Suprapubic skin (tissue), 4 donors: ENCODE results near the gene PCBP3. TPM values are rescaled to one million over a fixed set of nuclear protein-coding genes. Genes with fewer than 3 reads are reported as not detected.

Source experiments
- DNase-seq, 2 donors: peaks; one replicate each; pipeline ENCODE4 v3.0.0-alpha.2; 2019; ENCODE audit warnings: low spot score in 2 of 2
- H3K27ac ChIP-seq: fragments of 200-600 bp; sonication (generic); one replicate; pipeline ENCODE4 v1.5.1; 2019
- H3K27me3 ChIP-seq: fragments of 200-600 bp; sonication (generic); one replicate; pipeline ENCODE4 v1.5.1; 2019
- H3K36me3 ChIP-seq: fragments of 200-600 bp; sonication (generic); one replicate; pipeline ENCODE4 v1.5.1; 2019
- H3K4me1 ChIP-seq: fragments of 200-600 bp; sonication (generic); one replicate; pipeline ENCODE4 v1.5.1; 2019
- H3K4me3 ChIP-seq: fragments of 200-600 bp; sonication (generic); one replicate; pipeline ENCODE4 v1.5.1; 2019; ENCODE audit warnings: mild to moderate bottlenecking
- H3K9me3 ChIP-seq: fragments of 200-600 bp; sonication (generic); one replicate; pipeline ENCODE4 v1.5.1; 2019
- EP300 ChIP-seq: sonication (generic); formaldehyde crosslinking; IDR thresholded peaks from one replicate; pipeline ENCODE4 v1.6.1; 2017; ENCODE audit warnings: antibody characterized with exemption
- POLR2A ChIP-seq, 2 donors: fragments of 450-650 bp; IDR thresholded peaks; one replicate each; pipeline ENCODE4 v1.6.1; 2017; ENCODE audit warnings: antibody characterized with exemption in 2 of 2, mild to moderate bottlenecking in 2 of 2, moderate library complexity in 2 of 2
- POLR2AphosphoS5 ChIP-seq, 3 donors: sonication (generic); formaldehyde crosslinking; IDR thresholded peaks; one replicate each; pipeline ENCODE4 v1.6.1; 2017; ENCODE audit warnings: antibody characterized with exemption in 3 of 3
- WGBS: methylation state at CpG from one replicate; pipeline ENCODE4 v1.1.5; 2018; 5-methylcytosine and 5-hydroxymethylcytosine counted together
- total RNA-seq, 4 donors: library from RNA; depleted of rRNA; stranded (reverse); fragments of >200 nt; gene quantifications; one replicate each; pipeline ENCODE4 v1.1.0, GENCODE V29; 2016
- TF ChIP-seq, protein P1 (sequence below), 2 donors: fragments of 200-600 bp in 1 of 2; fragments of 450-650 bp in 1 of 2; sonication (generic) in 1 of 2; IDR thresholded peaks; one replicate each; pipeline ENCODE4 v1.5.1; 2016 to 2019; ENCODE audit warnings: antibody characterized with exemption in 2 of 2, mild to moderate bottlenecking in 1 of 2, moderate library complexity in 1 of 2

PCBP3 gene
- total RNA-seq, 4 donors from 2014 or later = 0.97 to 7.3 (median 2.7) TPM

DNA sequence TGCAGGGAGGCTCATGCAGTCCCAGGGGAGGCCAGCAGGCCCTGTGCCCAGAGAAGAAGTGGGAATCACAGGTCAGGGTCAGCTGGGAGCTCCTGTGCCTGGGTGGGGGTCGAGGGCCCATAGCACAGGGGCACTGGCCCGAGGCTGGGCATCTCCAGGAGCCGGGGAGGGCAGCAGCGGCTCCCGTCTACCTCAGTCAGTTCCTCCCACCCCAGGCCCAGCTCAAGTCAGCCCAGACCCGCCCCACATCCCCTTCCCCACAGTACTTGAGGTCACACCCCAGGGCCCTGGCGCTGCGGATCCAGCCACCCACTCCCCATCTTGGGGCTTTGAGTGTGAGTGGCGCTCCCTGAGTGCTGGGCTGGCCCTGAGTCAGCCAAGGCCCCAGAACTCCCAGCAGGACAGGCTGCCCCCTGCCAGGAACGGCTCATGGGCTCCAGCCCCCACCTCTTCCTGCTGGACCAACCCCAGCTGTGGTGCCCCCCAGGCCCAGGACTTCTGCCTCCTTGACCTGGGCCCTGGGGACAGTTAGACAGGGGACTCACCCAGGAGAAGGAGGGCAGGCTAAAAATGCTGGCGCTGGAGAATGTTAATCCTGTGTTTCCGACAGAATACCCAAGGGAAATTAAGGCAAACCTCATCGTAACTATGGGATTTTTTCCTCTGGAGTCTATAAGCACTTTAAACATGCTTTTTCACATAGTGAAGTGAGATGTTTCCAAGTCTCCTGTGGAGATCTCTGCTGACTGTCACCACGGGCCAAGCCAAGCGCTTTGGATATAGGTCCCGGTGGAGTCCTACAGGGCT lies 269.3 kb downstream of the PCBP3 start:
- Histone ChIP-seq H3K27ac (no peak overlapping the region), H3K4me1 (peaks cover 4% of the 10 kb centered on the region), H3K4me3 (no peak overlapping the region), H3K27me3 (no peaks in the 10 kb centered on the region), H3K36me3 (no peaks in the 10 kb centered on the region), H3K9me3 (no peaks in the 10 kb centered on the region)
- TF ChIP-seq EP300 (no peak), POLR2AphosphoS5 (IDR thresholded peaks at IDR 0.05) (no peak), POLR2A (IDR thresholded peaks at IDR 0.05) (no peak)
- TF ChIP-seq, protein P1, sequence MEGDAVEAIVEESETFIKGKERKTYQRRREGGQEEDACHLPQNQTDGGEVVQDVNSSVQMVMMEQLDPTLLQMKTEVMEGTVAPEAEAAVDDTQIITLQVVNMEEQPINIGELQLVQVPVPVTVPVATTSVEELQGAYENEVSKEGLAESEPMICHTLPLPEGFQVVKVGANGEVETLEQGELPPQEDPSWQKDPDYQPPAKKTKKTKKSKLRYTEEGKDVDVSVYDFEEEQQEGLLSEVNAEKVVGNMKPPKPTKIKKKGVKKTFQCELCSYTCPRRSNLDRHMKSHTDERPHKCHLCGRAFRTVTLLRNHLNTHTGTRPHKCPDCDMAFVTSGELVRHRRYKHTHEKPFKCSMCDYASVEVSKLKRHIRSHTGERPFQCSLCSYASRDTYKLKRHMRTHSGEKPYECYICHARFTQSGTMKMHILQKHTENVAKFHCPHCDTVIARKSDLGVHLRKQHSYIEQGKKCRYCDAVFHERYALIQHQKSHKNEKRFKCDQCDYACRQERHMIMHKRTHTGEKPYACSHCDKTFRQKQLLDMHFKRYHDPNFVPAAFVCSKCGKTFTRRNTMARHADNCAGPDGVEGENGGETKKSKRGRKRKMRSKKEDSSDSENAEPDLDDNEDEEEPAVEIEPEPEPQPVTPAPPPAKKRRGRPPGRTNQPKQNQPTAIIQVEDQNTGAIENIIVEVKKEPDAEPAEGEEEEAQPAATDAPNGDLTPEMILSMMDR (IDR thresholded peaks at IDR 0.05) = no peak
- 61% methylated on average over 6 of the region's 16 CpGs for WGBS
- no peak for DNase-seq

GRCh38 chr21:45913418-45913765 lies 269.9 kb downstream of the PCBP3 start:
- no peaks in the 10 kb centered on the region for H3K27me3 ChIP-seq
- H3K4me3 ChIP-seq = no peak overlapping the region
- peaks cover 4% of the 10 kb centered on the region for H3K4me1 ChIP-seq
- H3K27ac ChIP-seq = no peak overlapping the region
- DNase-seq = no peak
- no CpG with 5 or more reads among the region's 10 CpGs for WGBS
- no peaks in the 10 kb centered on the region for H3K36me3 ChIP-seq
- H3K9me3 ChIP-seq = no peaks in the 10 kb centered on the region
- TF ChIP-seq POLR2A (IDR thresholded peaks at IDR 0.05) (no peak), EP300 (no peak), POLR2AphosphoS5 (IDR thresholded peaks at IDR 0.05) (no peak)
- TF ChIP-seq, protein P1 (IDR thresholded peaks at IDR 0.05) = no peak

DNA sequence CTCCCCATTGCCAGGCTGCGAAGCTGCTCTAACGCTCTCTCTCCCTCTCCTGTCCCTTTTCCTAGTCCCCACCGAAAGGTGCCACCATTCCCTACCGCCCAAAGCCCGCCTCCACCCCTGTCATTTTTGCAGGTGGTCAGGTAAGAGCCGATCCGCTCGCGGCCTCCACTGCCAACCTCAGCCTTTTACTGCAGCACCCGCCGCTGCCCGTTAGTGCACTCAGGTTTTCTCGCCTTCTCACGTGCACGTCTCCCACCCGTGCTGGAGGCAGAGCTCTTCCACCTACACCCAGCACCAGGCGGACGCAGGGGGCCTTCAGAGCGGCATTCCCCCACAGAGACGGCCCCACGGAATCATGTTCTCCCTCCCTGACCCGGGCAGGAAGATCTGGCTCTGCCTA lies 270.4 kb downstream of the PCBP3 start:
- H3K4me3 ChIP-seq = no peak overlapping the region
- no peak for DNase-seq
- 92% methylated on average over 22 of the region's 22 CpGs for WGBS
- no peak overlapping the region for H3K27ac ChIP-seq
- no peaks in the 10 kb centered on the region for H3K27me3 ChIP-seq
- no peaks in the 10 kb centered on the region for H3K9me3 ChIP-seq
- H3K4me1 ChIP-seq = peaks cover 4% of the 10 kb centered on the region
- H3K36me3 ChIP-seq = no peaks in the 10 kb centered on the region
- TF ChIP-seq, protein P1 (IDR thresholded peaks at IDR 0.05) = no peak
- no peak for TF ChIP-seq EP300

- no peak for DNase-seq
- H3K27ac ChIP-seq = no peak overlapping the region
- peaks cover 4% of the 10 kb centered on the region for H3K4me1 ChIP-seq
- H3K36me3 ChIP-seq = no peaks in the 10 kb centered on the region
- H3K27me3 ChIP-seq = no peaks in the 10 kb centered on the region
- TF ChIP-seq, protein P1 (IDR thresholded peaks at IDR 0.05) = no peak
- no peak for TF ChIP-seq POLR2AphosphoS5 (IDR thresholded peaks at IDR 0.05)
- no peak for TF ChIP-seq EP300
- no peak for TF ChIP-seq POLR2A (IDR thresholded peaks at IDR 0.05)
- no peaks in the 10 kb centered on the region for H3K9me3 ChIP-seq
- whole genome bisulfite sequencing = 84% methylated on average over 22 of the region's 22 CpGs
- H3K4me3 ChIP-seq = no peak overlapping the region
Measured at GRCh38 chr21:45914321-45914845, 270.9 kb downstream of the PCBP3 start.

DNA sequence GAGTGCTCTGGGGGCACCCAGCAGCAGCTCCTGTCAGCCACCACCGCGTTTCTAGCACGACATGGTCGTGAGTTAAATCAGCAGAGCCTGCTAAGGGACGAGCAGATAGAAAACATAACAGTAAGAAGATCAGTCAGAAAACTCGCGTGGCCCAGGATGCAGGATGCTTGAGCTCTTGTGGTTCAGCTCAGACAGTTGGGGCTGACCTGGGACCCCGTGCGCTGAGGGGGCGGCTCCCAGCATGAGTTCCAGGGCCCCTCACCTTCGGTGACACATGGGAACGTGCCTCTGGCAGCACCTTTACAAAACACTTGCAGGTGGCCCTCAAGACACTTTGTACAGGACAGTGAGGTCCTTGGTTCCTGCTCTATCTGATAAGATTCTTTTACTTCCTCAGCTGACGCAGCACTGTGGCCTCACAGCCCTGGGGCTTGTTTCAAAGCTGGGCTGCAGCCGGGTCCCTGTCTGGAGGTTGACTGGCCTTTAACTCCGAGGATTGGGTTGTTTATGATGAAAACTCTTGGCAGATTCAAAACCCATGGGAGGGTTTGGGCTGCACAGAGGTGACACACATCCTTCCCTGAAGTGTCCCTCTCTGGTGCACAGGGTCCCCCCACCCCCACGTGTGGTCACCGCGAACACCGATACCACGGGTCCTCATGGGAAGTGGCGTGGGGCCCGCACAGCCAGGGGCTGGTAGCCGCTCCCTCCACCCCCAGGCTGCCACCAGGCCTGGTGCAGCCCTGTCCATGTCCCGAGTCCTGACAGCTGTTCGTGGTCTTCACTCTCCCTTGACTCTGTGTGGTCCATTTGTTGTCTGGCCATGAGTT lies 272.7 kb downstream of the PCBP3 start:
- DNase-seq = no peak
- H3K27me3 ChIP-seq = peaks cover 4% of the 10 kb centered on the region
- peaks cover 4% of the 10 kb centered on the region for H3K4me1 ChIP-seq
- 75% methylated on average over 24 of the region's 25 CpGs for WGBS
- TF ChIP-seq, protein P1 (IDR thresholded peaks at IDR 0.05) = no peak
- TF ChIP-seq POLR2A (IDR thresholded peaks at IDR 0.05) (no peak), EP300 (no peak), POLR2AphosphoS5 (IDR thresholded peaks at IDR 0.05) (no peak)
- no peak overlapping the region for H3K4me3 ChIP-seq
- H3K36me3 ChIP-seq = no peaks in the 10 kb centered on the region
- no peaks in the 10 kb centered on the region for H3K9me3 ChIP-seq
- no peak overlapping the region for H3K27ac ChIP-seq
